GM12864 (cell line): ENCODE measurements around the gene GANC.

Experiments used
- DNase-seq: peaks from one replicate; pipeline ENCODE4 v3.0.0-alpha.2; 2011; ENCODE audit warnings: low read depth
- H3K4me3 ChIP-seq: 2 replicates; pipeline ENCODE4 v1.5.1; 2011; ENCODE audit warnings: mild to moderate bottlenecking, low read depth, low read length, control low read depth
- TF ChIP-seq, protein P1 (sequence below): IDR thresholded peaks from 2 replicates; pipeline ENCODE4 v1.5.1; 2011; ENCODE audit warnings: low read depth, mild to moderate bottlenecking, moderate library complexity, low read length, control low read depth, inconsistent platforms; ENCODE audit errors: missing control alignments

The GANC gene

DNA sequence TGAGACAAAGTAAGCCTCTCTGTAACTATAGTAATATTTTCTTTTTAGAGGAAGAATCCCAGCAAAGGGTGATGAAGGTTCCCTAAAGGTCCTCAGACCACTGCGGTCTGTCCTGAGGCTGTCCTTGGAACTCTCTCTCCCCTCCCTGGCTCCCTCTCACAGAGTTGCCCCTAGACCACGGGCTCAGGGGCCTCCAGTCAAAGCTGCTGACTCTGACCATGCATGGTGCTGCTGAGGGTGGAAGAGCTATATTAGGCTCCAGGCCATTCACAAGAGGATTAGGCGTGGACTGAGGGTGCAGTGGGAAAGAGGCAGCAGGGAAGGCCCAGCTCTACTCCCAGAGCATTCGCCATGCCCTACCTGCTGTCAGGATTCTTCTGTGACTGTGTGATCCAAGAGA, 100.9 kb downstream of the GANC start:
- no peak for DNase-seq
- no peak overlapping the region for H3K4me3 ChIP-seq
- TF ChIP-seq, protein P1, sequence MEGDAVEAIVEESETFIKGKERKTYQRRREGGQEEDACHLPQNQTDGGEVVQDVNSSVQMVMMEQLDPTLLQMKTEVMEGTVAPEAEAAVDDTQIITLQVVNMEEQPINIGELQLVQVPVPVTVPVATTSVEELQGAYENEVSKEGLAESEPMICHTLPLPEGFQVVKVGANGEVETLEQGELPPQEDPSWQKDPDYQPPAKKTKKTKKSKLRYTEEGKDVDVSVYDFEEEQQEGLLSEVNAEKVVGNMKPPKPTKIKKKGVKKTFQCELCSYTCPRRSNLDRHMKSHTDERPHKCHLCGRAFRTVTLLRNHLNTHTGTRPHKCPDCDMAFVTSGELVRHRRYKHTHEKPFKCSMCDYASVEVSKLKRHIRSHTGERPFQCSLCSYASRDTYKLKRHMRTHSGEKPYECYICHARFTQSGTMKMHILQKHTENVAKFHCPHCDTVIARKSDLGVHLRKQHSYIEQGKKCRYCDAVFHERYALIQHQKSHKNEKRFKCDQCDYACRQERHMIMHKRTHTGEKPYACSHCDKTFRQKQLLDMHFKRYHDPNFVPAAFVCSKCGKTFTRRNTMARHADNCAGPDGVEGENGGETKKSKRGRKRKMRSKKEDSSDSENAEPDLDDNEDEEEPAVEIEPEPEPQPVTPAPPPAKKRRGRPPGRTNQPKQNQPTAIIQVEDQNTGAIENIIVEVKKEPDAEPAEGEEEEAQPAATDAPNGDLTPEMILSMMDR: no peak

DNA sequence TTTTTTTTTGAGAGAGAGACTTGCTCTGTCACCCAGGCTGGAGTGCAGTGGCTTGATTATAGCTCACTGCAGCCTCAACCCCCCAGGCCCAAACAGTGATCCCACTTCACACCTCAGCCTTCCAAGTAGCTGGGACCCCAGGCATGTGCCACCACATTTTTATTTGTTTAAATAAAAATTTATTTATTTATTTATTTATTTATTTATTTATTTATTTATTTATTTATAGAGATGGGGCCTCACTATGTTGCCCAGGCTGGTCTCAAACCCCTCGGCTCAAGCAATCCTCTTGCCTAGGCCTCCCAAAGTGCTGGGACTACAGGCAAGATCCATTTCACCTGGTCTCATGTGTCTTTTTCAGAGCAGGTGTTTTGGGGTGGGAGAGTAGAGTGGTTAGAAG, 101.8 kb downstream of the GANC start:
- DNase-seq: no peak
- no peak overlapping the region for H3K4me3 ChIP-seq
- TF ChIP-seq, protein P1: no peak

DNA sequence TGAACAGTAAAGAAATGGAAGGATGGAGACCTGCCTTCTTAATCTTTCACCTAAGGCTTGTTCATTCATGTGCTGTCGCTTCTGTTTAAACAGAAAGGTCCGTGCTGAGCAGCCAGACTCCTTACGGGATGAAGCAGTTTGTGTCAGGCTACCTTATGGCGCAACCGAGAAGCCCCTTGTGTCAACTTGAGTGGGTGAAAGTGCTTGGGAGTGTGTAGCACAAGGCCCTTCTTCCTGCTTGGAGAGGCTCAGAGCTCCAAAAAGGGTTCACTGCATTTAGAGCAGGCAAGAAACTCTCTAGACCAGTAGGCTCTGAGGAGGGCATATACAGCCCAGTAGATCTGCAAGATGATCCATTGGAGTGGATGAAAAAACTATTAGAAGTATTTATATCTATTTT, 102.3 kb downstream of the GANC start:
- TF ChIP-seq, protein P1: no peak
- no peak overlapping the region for H3K4me3 ChIP-seq
- DNase-seq: no peak

DNA sequence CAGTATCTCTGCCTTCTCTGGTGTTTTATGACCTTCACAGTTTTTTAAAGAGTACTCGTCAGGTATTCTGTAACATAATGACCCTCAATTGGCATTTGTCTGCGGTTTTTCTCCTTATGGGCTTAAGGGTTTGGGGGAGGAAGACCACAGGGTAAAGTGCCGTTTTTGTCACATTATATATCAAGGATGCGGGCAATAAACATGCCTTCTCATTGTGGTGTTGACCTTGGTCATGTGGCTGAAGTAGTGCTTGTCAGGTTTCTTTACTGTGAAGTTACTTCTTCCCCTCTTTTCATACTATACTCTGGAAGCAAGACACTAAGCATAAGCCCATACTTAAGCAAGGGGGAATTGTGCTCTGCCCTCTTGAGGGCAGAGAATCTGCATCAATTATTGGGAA, 102.9 kb downstream of the GANC start:
- H3K4me3 ChIP-seq: no peak overlapping the region
- TF ChIP-seq, protein P1: no peak
- no peak for DNase-seq

DNA sequence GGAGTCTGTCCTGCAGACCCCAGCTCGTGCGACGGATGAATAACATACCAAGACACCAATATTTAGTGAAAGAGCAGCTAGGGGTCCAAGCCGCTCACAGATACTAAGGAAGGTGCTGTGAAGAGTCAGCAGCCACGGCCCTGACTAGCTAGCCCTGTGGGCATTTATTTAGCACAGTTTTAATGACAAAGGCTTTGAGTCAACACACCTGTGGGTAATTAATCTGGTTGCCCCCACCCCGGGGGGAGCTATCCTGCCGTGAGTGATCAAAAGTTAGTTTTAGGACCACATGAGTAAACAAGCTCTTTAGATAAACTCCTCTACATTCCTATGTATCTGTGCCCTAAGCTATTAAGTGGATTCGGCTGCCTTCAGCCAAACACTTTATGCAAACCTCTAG, 105.0 kb downstream of the GANC start:
- no peak for DNase-seq
- TF ChIP-seq, protein P1: no peak
- H3K4me3 ChIP-seq: no peak overlapping the region

DNA sequence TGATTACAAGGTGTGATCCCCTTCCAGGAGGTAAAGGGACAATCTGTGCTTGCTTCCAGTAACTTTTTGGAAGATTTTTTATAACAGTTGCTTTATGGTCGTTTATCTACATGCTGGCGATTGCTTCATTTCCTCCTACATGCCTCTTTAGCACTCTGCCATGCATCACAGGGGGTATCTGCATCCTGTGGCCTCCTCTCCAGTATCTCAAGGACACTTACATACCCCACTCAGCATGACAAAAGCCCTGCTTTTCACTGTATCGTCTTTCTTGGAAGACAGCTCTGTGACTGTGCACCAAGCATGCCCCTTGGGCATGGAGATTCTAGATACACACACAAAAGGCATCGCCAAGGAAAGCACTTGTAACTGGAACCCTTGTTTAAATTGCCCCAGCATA, 111.6 kb downstream of the GANC start:
- TF ChIP-seq, protein P1: no peak
- DNase-seq: no peak
- H3K4me3 ChIP-seq: no peak overlapping the region

DNA sequence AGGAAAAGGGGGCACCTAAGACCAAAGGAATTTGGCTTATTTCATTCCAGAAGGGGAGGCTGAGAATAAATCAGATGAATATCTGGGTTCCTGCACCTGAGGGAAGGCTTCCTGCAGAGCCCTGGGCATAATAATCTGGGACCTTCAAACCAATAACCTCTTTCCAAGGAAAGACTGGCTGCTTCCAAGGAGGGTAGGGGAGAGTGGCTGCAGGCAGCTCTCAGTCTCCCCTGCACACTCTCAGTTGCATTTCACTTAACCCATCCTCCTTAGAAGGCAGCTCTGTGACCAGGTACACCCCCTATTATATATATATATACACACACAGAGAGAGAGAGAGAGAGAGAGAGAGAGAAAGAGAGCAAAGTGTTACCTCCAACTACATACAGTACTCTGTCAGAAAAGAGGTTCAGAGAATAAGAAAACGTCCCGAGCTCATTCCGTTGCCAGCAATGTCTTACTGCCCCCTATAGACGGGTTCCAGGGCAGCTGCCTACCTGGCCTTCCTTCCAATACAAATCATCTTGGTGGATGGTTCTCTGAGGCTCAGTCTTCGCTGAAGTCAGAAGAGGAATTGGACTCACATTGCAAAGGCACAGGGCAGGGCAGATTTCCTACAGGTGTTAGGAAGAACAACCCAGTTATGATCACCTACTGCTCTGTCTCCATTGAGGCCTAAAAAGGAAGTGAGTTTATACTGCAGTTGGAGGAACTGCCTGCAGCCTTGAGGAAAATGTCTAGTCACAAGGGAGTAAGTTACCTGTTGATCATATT, 112.4 kb downstream of the GANC start:
- DNase-seq: no peak
- no peak overlapping the region for H3K4me3 ChIP-seq
- TF ChIP-seq, protein P1: peak; percentile 74
